K562 (cell line): ENCODE results near the gene CHRM1. TPM values are rescaled to one million over a fixed set of nuclear protein-coding genes. Genes with fewer than 3 reads are reported as not detected.

Experiments used
- CBFA2T2 ChIP-seq: fragments of 450-650 bp; conservative IDR thresholded peaks from 2 replicates; pipeline ENCODE4 v1.6.1; 2017; ENCODE audit warnings: mild to moderate bottlenecking
- CSDE1 ChIP-seq, 2 experiments: fragments of 450-650 bp; IDR thresholded peaks; 2 replicates each; pipeline ENCODE4 v1.6.1; 2016; ENCODE audit warnings: mild to moderate bottlenecking in 1 of 2
- HMGN3 ChIP-seq: IDR thresholded peaks from 2 replicates; pipeline ENCODE4 v1.6.1; 2011; ENCODE audit warnings: borderline replicate concordance, low read depth, mild to moderate bottlenecking, mixed read lengths, low read length; ENCODE audit not compliant: insufficient read length; ENCODE audit errors: extremely low read depth
- IRF2 ChIP-seq: sonication (generic); formaldehyde crosslinking; IDR thresholded peaks from 2 replicates; pipeline ENCODE4 v1.8.1; 2022; ENCODE audit warnings: mild to moderate bottlenecking, missing genetic modification reagents
- NR2C1 ChIP-seq, 2 experiments: fragments of 450-650 bp; IDR thresholded peaks; 2 replicates each; pipeline ENCODE4 v1.6.1; 2017; ENCODE audit warnings: mild to moderate bottlenecking in 2 of 2, antibody characterized with exemption in 1 of 2, inconsistent platforms in 1 of 2, missing compliant biosample characterization in 1 of 2, missing genetic modification characterization in 1 of 2
- PHF20 ChIP-seq: fragments of 450-650 bp; IDR thresholded peaks from 2 replicates; pipeline ENCODE4 v1.6.1; 2018; ENCODE audit not compliant: partially characterized antibody
- PHF21A ChIP-seq: fragments of 450-650 bp; IDR thresholded peaks from 2 replicates; pipeline ENCODE4 v1.6.1; 2017; ENCODE audit warnings: low read depth, borderline replicate concordance
- SMAD4 ChIP-seq: fragments of 250-450 bp; sonication (Bioruptor Pico); conservative IDR thresholded peaks from 2 replicates; pipeline ENCODE4 v1.8.0; 2021; ENCODE audit warnings: inconsistent platforms, mild to moderate bottlenecking, moderate library complexity
- ZC3H8 ChIP-seq: fragments of 450-650 bp; IDR thresholded peaks from 2 replicates; pipeline ENCODE4 v1.6.1; 2017
- ZNF212 ChIP-seq: fragments of 450-650 bp; formaldehyde crosslinking; IDR thresholded peaks from 2 replicates; pipeline ENCODE4 v1.4.0; 2020; ENCODE audit warnings: mild to moderate bottlenecking
- ZNF232 ChIP-seq: sonication (generic); formaldehyde crosslinking; IDR thresholded peaks from 2 replicates; pipeline ENCODE4 v1.8.0; 2022; ENCODE audit warnings: mild to moderate bottlenecking, missing genetic modification reagents
- ZNF282 ChIP-seq: sonication (generic); formaldehyde crosslinking; IDR thresholded peaks from 2 replicates; pipeline ENCODE4 v1.8.1; 2023; ENCODE audit warnings: missing genetic modification reagents
- ZNF316 ChIP-seq: fragments of 450-650 bp; IDR thresholded peaks from 2 replicates; pipeline ENCODE4 v1.6.1; 2016
- ZNF57 ChIP-seq: fragments of 450-650 bp; formaldehyde crosslinking; IDR thresholded peaks from 2 replicates; pipeline ENCODE4 v1.4.0; 2020; ENCODE audit warnings: mild to moderate bottlenecking, moderate library complexity
- ZNF780A ChIP-seq: fragments of 250-450 bp; sonication (Bioruptor Pico); IDR thresholded peaks from 2 replicates; pipeline ENCODE4 v1.5.0; 2021; ENCODE audit warnings: mild to moderate bottlenecking
- polyA plus RNA-seq, 8 experiments: library from polyadenylated mRNA; depleted of rRNA in 4 of 8; stranded (reverse) in 5 of 8; unstranded in 3 of 8; fragments of >200 nt; fragmentation: Nextera tagmentation in 2 of 8; fragmentation: Illumina TruSeq in 1 of 8; extraction: Ambion mirVana in 2 of 8; extraction: Trizol in 1 of 8; gene quantifications; 2 replicates each; pipeline versions ENCODE4 v1.2.1 to v1.2.3, GENCODE V29; 2011 to 2014; ENCODE audit warnings: inconsistent platforms in 1 of 8, missing spikeins in 1 of 8
- total RNA-seq, 7 experiments: library from RNA; depleted of rRNA in 6 of 7; stranded (reverse); fragments of >200 nt in 6 of 7; fragmentation: Illumina TruSeq in 2 of 7; extraction: Trizol in 2 of 7; gene quantifications; 2 replicates each; pipeline versions ENCODE4 v1.2.1 to v1.2.3, GENCODE V29; 2011 to 2021; ENCODE audit warnings: low replicate concordance in 1 of 7
- TF ChIP-seq, protein P1 (sequence below): fragments of 450-650 bp; IDR thresholded peaks from 2 replicates; pipeline ENCODE4 v1.6.1; 2018; ENCODE audit warnings: mild to moderate bottlenecking, low read depth; ENCODE audit not compliant: partially characterized antibody
- TF ChIP-seq, protein P2 (sequence below), 2 experiments: IDR thresholded peaks; 2 replicates each; pipeline ENCODE4 v1.6.1; 2012; ENCODE audit warnings: improper control_type of control experiment in 2 of 2, low read depth in 2 of 2, low read length in 2 of 2, borderline replicate concordance in 1 of 2
- TF ChIP-seq, protein P3 (sequence below): sonication (generic); formaldehyde crosslinking; IDR thresholded peaks from 2 replicates; pipeline ENCODE4 v1.8.1; 2022; ENCODE audit warnings: missing genetic modification reagents
- TF ChIP-seq, protein P4 (sequence below): fragments of 200-800 bp; sonication (Bioruptor generic); IDR thresholded peaks from 2 replicates; pipeline ENCODE4 v1.6.1; 2017; ENCODE audit warnings: missing genetic modification characterization, missing compliant biosample characterization

CHRM1 gene
- total and polyA plus RNA-seq, 9 of the 15 experiments (the other 6 are each of a cell fraction or from before 2014, with no cell fraction given): not detected

DNA sequence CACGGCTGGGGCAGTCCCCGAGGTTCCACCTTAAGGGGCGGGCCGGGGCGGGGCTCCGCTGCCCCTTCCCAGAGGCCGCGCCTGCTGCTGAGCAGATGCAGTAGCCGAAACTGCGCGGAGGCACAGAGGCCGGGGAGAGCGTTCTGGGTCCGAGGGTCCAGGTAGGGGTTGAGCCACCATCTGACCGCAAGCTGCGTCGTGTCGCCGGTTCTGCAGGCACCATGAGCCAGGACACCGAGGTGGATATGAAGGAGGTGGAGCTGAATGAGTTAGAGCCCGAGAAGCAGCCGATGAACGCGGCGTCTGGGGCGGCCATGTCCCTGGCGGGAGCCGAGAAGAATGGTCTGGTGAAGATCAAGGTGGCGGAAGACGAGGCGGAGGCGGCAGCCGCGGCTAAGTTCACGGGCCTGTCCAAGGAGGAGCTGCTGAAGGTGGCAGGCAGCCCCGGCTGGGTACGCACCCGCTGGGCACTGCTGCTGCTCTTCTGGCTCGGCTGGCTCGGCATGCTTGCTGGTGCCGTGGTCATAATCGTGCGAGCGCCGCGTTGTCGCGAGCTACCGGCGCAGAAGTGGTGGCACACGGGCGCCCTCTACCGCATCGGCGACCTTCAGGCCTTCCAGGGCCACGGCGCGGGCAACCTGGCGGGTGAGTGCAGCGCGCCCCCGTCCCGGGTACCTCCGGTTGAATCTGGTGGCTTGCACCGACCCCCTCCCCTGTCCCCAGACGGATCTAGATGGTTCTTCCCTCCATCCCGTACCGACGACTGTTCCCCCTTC is 40.2 kb downstream of the CHRM1 start, which contains the start of gene SLC3A2 (continued):
- TF ChIP-seq, protein P1, sequence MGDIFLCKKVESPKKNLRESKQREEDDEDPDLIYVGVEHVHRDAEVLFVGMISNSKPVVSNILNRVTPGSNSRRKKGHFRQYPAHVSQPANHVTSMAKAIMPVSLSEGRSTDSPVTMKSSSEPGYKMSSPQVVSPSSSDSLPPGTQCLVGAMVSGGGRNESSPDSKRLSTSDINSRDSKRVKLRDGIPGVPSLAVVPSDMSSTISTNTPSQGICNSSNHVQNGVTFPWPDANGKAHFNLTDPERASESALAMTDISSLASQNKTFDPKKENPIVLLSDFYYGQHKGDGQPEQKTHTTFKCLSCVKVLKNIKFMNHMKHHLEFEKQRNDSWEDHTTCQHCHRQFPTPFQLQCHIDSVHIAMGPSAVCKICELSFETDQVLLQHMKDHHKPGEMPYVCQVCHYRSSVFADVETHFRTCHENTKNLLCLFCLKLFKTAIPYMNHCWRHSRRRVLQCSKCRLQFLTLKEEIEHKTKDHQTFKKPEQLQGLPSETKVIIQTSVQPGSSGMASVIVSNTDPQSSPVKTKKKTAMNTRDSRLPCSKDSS: no peak
- TF ChIP-seq PHF21A (0 out of 2 replicates have a peak, but pooled peaks have one; percentile 54), ZNF212 (0 out of 2 replicates have a peak, but pooled peaks have one; percentile 75), CBFA2T2 (no peak), HMGN3 (peak; percentile 85), PHF20 (no peak), IRF2 (no peak), ZNF232 (CRISPR knock-in tag) (no peak; the same call in 1 of the 2 replicates), ZNF780A (CRISPR knock-in tag) (no peak), ZNF57 (CRISPR knock-in tag) (no peak), NR2C1 (IDR thresholded peaks at IDR 0.05) (no peak), NR2C1 (tag; IDR thresholded peaks at IDR 0.05) (peak; percentile 12; the same call in 1 of the 2 replicates), ZNF282 (CRISPR knock-in tag) (peak; percentile 38; the same call in 1 of the 2 replicates), SMAD4 (CRISPR knock-in tag) (peak; percentile 83), ZC3H8 (peak; percentile 36; the same call in 1 of the 2 replicates), CSDE1 (IDR thresholded peaks at IDR 0.05) (no peak), ZNF316 (no peak)
- TF ChIP-seq, protein P2, sequence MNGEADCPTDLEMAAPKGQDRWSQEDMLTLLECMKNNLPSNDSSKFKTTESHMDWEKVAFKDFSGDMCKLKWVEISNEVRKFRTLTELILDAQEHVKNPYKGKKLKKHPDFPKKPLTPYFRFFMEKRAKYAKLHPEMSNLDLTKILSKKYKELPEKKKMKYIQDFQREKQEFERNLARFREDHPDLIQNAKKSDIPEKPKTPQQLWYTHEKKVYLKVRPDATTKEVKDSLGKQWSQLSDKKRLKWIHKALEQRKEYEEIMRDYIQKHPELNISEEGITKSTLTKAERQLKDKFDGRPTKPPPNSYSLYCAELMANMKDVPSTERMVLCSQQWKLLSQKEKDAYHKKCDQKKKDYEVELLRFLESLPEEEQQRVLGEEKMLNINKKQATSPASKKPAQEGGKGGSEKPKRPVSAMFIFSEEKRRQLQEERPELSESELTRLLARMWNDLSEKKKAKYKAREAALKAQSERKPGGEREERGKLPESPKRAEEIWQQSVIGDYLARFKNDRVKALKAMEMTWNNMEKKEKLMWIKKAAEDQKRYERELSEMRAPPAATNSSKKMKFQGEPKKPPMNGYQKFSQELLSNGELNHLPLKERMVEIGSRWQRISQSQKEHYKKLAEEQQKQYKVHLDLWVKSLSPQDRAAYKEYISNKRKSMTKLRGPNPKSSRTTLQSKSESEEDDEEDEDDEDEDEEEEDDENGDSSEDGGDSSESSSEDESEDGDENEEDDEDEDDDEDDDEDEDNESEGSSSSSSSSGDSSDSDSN (IDR thresholded peaks at IDR 0.05; ENCODE audit: borderline replicate concordance in 1 of 2, low read depth in 2 of 2, low read length in 2 of 2): peak; percentile 16 to 70; a peak in 2 of 4 replicates
- TF ChIP-seq, protein P3, sequence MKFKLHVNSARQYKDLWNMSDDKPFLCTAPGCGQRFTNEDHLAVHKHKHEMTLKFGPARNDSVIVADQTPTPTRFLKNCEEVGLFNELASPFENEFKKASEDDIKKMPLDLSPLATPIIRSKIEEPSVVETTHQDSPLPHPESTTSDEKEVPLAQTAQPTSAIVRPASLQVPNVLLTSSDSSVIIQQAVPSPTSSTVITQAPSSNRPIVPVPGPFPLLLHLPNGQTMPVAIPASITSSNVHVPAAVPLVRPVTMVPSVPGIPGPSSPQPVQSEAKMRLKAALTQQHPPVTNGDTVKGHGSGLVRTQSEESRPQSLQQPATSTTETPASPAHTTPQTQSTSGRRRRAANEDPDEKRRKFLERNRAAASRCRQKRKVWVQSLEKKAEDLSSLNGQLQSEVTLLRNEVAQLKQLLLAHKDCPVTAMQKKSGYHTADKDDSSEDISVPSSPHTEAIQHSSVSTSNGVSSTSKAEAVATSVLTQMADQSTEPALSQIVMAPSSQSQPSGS (CRISPR knock-in tag): no peak; the same call in 1 of the 2 replicates
- TF ChIP-seq, protein P4, sequence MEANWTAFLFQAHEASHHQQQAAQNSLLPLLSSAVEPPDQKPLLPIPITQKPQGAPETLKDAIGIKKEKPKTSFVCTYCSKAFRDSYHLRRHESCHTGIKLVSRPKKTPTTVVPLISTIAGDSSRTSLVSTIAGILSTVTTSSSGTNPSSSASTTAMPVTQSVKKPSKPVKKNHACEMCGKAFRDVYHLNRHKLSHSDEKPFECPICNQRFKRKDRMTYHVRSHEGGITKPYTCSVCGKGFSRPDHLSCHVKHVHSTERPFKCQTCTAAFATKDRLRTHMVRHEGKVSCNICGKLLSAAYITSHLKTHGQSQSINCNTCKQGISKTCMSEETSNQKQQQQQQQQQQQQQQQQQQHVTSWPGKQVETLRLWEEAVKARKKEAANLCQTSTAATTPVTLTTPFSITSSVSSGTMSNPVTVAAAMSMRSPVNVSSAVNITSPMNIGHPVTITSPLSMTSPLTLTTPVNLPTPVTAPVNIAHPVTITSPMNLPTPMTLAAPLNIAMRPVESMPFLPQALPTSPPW (CRISPR knock-in tag): no peak
